Cardiac muscle cell (in vitro differentiated cells and primary cell): ENCODE results near the gene TMEM154. TPM values are rescaled to one million over a fixed set of nuclear protein-coding genes. Genes with fewer than 3 reads are reported as not detected.

ENCODE experiments used
- DNase-seq, 2 donors: peaks; one replicate each; pipeline versions ENCODE4 v3.0.0 to v3.0.0-alpha.2; 2010 to 2017; ENCODE audit warnings: low read depth in 1 of 2, low spot score in 1 of 2
- H3K27ac ChIP-seq: fragments of 200-600 bp; sonication (generic); 2 replicates; pipeline ENCODE4 v1.5.1; 2016
- H3K27me3 ChIP-seq: fragments of 200-600 bp; sonication (generic); 2 replicates; pipeline ENCODE4 v1.6.0; 2016; ENCODE audit warnings: control low read depth
- H3K36me3 ChIP-seq: fragments of 200-600 bp; sonication (generic); 2 replicates; pipeline ENCODE4 v1.5.1; 2016; ENCODE audit warnings: control low read depth
- H3K4me1 ChIP-seq: fragments of 200-600 bp; sonication (generic); 2 replicates; pipeline ENCODE4 v1.8.1; 2017; ENCODE audit warnings: low read depth, mild to moderate bottlenecking, mixed run types
- H3K4me3 ChIP-seq: fragments of 200-600 bp; sonication (generic); 2 replicates; pipeline ENCODE4 v1.5.1; 2016; ENCODE audit warnings: mild to moderate bottlenecking
- H3K9me3 ChIP-seq: fragments of 200-600 bp; sonication (generic); 2 replicates; pipeline ENCODE4 v1.5.1; 2017; ENCODE audit warnings: low read depth, mild to moderate bottlenecking, control low read depth
- CTCF ChIP-seq: IDR thresholded peaks from 2 replicates; pipeline ENCODE4 v1.5.1; 2012; ENCODE audit warnings: low read depth, mild to moderate bottlenecking, low read length
- polyA plus RNA-seq: library from polyadenylated mRNA; unstranded; fragments of >200 nt; fragmentation: Nextera tagmentation; extraction: Ambion mirVana; gene quantifications from 2 replicates; pipeline ENCODE4 v1.2.1, GENCODE V29; 2016
- total RNA-seq: library from RNA; depleted of rRNA; stranded (reverse); fragments of >200 nt; gene quantifications from 2 replicates; pipeline ENCODE4 v1.2.3, GENCODE V29; 2016

The TMEM154 gene
- total and polyA plus RNA-seq, 2 experiments from 2014 or later = 0.12 to 0.21 TPM

DNA sequence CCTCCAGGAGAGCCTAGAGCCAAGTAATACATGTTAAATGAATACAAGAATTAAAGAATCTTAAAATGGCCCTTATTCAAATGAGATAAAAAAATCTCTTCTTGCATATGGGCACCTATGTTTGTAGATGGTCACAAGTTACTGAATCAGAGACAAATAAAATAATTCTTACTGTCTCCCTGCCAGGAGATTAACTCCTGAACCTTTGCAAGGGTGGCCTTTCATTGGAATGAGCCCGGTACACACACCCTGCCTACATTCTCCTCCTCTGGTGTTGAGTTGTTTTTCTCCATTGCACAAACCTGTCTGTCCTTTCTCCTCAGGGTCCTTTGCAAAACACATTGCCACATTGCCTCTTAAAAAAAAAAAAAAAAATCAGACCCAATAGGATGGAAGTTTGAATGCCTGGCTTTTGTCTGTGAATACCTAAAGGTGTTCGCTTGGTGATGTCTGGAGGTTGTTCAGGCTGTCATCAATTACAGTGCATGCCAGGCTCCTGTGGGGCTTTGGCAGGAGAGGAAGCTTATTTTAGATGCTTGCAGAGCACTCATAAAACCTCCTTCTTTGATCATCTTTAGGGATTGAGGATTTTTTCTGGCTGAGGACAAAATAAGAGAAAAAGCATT is 8.3 kb upstream of the TMEM154 start:
- DNase-seq = peak in 1 of 2 donors; percentile 92

DNA sequence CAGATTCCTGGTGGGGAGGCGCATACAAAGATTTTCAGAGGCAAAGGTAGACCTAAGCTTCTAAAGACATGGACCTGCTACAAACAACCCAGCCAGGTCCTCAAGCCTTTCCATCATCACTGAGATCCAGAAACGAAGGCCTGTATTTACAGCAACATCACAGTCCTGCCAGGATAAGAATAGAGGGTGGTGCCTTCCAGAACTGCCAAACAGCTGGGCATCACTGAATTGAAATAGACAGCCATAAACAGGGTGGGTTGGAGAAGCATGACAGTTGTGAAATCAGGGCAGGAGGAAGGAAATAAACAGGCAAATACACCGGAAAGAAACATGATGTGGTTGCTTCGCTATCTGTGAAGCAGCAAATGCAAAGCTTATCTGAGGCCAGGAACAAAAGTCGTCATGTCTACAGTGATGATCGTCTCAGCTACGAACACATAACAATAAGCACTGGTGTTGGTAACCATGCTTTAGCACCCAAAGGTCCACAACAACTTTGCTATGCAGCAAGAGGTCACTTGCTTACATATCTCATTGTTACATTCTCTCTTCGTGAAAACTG is 6.7 kb upstream of the TMEM154 start:
- Histone ChIP-seq H3K36me3 (no peaks in the 10 kb centered on the region), H3K4me1 (peaks cover 62% of the 10 kb centered on the region), H3K27ac (no peak overlapping the region), H3K27me3 (peaks cover 3% of the 10 kb centered on the region), H3K4me3 (no peak overlapping the region), H3K9me3 (no peaks in the 10 kb centered on the region)
- no peak for DNase-seq
- no peak for TF ChIP-seq CTCF

More for the DNA sequence above, 8.3 kb upstream of the TMEM154 start:
- TF ChIP-seq CTCF = no peak
- no peak overlapping the region for H3K4me3 ChIP-seq
- no peaks in the 10 kb centered on the region for H3K36me3 ChIP-seq
- peaks cover 58% of the 10 kb centered on the region for H3K4me1 ChIP-seq
- H3K27ac ChIP-seq = peak overlapping the region; percentile 15
- no peaks in the 10 kb centered on the region for H3K9me3 ChIP-seq
- H3K27me3 ChIP-seq = no peaks in the 10 kb centered on the region

GRCh38 chr4:152684587-152684986 is 4.8 kb upstream of the TMEM154 start:
- no peak for DNase-seq
- TF ChIP-seq CTCF = no peak
- no peaks in the 10 kb centered on the region for H3K36me3 ChIP-seq

GRCh38 chr4:152684007-152684406 is 4.2 kb upstream of the TMEM154 start:
- no peaks in the 10 kb centered on the region for H3K36me3 ChIP-seq
- no peak overlapping the region for H3K4me3 ChIP-seq
- H3K27ac ChIP-seq = no peak overlapping the region
- no peaks in the 10 kb centered on the region for H3K9me3 ChIP-seq
- no peak for TF ChIP-seq CTCF
- DNase-seq = peak in 1 of 2 donors; percentile 87
- H3K4me1 ChIP-seq = peaks cover 43% of the 10 kb centered on the region
- peaks cover 28% of the 10 kb centered on the region for H3K27me3 ChIP-seq

More at GRCh38 chr4:152684587-152684986, 4.8 kb upstream of the TMEM154 start:
- Histone ChIP-seq H3K27ac (no peak overlapping the region), H3K9me3 (no peaks in the 10 kb centered on the region), H3K4me1 (peaks cover 45% of the 10 kb centered on the region), H3K27me3 (peaks cover 22% of the 10 kb centered on the region), H3K4me3 (no peak overlapping the region)

- peak in 1 of 2 donors; percentile 33 for DNase-seq
- peaks cover 29% of the 10 kb centered on the region for H3K4me1 ChIP-seq
- no peak for TF ChIP-seq CTCF
- H3K27ac ChIP-seq = no peak overlapping the region
- H3K4me3 ChIP-seq = no peak overlapping the region
- H3K27me3 ChIP-seq = peaks cover 44% of the 10 kb centered on the region
- H3K9me3 ChIP-seq = no peaks in the 10 kb centered on the region
- no peaks in the 10 kb centered on the region for H3K36me3 ChIP-seq
Observed at GRCh38 chr4:152682143-152682941, 2.5 kb upstream of the TMEM154 start.
